Femur (tissue), 1 donor: ENCODE data around the gene SLCO3A1.

Experiments
- DNase-seq: peaks from one replicate; pipeline ENCODE4 v3.0.0-alpha.2; 2017

Gene SLCO3A1

DNA sequence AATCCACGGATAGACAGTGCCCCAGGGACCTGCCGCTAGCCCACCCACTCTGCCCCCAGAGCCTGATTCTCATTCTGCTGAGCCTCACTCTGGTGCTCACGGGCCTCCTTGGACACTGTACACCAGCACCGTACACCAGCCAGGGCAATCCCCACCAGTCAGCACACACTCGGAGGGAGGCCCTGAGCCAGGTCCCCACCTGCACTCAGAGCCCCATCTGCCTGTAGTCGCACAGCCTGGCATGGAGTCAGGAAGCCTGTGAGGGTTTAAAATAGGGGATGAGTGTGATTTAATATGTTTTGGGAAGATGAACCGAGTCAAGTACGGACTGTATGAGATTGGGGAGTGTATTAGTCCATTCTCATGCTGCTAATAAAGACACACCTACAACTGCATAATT, 223.0 kb downstream of the SLCO3A1 start:
- DNase-seq = no peak

DNA sequence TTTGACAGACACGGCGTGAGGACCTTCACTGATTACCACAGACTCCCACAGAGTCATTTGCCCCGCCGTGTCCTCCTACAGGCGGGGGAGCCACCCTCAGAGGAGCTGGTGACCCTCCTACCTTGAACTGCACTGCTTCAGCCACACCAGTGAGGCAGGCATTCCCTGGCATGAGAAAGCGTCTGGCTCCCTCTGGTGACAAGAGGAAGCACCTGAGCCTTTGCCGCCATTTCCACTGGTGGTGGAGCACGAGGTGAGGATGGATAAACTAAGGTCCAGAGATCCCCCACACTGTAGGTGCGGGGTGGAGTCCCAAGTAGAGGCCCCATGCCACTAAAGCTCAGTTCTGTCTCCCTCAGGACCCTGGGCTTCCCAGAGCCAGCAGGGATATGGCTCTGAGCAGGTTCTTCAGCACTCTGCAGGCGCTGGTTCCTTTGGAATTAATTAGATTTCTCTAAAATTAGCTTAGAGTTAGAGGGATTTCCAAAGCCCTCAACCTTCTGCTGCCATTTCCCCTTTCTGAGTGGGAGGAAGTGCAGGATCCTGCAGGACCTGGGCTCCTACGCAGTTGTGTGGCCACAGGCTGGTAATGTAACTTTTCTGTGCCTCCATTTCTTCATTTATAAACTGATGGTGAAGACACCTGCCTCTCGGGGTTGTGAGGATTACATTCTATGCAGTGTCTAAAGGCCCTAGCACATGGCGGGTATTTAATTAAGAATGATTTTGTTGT, 224.0 kb downstream of the SLCO3A1 start:
- peak; percentile 74 for DNase-seq

DNA sequence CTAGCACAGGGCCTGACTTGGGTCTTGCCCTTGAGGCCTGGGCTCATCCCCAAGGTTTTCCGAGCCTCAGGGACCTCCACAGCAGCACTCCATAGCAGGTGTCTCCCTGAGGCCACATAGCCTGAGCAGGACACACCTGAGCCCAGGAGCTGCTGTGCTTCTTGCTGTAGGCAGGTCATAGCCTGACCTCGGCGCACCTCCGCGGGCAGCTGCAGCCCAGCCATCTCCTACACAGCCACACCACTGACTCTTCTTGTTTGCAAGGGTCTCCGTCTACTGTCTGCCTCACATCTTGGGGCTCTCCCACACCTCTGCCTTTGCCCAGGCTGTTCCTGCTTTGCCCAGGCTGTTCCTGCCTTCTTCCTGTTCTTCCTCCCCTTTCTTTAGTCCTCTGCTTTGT, 224.8 kb downstream of the SLCO3A1 start:
- DNase-seq = no peak

DNA sequence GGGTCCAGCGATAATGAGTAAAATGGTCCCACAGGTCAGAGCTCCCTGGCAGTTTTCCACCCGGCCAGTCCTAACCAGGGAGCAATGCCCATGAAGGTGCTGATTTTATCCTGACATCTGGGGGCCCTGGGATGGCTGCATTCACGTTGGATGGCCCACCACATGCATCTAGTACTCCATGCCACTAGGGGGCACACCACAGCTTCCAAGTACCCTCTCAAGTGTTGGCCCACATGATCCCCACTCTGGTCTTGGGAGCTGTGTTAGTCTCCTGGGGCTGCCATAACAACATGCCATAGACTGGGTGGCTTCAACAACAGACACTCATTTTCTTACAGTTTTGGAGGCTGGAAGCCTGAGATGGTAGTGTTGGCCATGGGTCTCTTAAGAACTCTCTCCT, 225.5 kb downstream of the SLCO3A1 start:
- no peak for DNase-seq

DNA sequence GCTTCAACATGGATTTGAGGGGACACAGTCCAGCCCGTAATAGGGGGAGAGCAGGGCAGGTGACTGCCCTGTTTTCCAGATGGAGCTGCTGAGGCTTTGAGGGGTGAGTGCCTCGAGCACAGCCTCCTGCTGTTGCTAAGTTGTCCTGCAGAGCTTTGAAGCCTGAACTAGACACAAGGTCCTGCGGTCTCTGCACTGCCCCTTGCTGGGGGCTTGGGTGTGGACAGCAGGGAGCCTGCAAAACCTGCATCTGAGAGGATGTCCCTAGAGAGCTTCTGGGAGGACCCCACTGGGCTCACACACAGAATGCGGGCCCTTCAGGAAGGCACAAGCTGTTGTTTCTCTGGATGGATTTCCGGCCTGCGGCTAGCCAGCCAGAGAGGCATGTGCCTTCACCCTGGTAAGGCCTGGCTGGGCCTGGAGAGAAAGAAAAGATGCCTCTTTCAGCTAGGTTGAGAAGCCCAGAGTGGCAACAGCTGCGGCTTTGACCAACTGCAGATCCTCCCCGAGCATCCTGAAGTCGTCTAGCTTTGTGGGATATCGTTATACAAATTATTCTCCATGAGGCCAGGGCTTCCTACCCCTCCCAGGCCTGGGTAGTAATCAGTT, 226.2 kb downstream of the SLCO3A1 start:
- no peak for DNase-seq

DNA sequence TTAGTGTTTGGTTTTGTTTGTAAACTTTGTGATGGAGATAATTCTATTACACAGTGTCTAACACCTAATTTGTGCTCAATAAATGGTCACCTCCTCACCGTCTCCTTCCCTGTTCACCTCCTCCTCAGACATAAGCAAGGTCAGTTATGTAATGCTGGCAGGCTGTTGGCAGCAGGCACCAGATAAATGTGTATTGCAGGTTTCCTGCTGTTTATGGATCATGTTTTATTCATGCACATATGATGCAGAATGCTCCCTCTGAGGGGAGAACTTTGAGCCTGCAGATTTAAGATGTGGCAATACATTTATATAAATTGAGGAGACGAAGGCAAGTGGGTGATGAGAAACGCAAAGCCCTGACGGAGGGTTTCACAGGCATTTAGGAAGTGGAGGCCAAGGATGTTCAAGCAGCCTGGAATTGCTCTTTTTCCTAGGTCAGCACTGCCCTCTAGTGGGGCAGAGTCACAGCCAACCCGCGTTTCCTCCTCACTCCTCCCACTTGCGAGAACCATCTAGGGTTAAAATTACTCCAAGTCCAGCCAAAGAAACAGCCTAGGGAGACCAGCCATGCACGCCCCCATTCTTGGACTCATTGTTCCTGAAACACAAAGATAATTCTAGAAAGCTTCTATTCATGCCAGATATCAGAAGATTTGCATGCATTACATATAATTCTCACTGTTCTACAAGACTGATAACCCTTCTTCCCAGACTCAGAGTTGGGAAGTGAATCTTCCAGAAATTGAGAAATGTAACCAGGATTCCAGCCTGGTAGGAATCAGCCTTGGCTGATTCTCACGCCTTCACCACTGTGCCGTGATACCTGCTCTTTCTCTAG, 228.7 kb downstream of the SLCO3A1 start:
- DNase-seq = peak; percentile 84

DNA sequence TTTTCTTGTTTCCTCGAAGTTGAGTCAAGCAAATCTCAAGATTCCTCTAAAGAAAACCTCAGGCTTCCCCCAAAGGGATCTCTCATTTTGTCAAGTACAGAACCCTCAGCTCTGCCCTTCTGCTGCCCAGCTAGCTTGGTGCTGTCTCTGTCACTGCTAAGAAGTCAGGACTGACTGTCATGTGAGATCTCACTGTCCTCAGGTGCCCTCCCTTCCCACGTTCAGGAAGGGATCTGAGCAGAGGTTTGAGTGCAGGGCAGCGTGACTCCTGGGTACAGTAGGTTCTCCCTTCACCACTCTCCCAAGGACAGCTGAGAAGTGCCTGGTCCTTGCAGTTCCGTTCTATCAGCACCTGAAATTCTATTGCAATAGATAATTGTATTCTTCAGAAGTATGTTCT, 229.7 kb downstream of the SLCO3A1 start:
- no peak for DNase-seq

DNA sequence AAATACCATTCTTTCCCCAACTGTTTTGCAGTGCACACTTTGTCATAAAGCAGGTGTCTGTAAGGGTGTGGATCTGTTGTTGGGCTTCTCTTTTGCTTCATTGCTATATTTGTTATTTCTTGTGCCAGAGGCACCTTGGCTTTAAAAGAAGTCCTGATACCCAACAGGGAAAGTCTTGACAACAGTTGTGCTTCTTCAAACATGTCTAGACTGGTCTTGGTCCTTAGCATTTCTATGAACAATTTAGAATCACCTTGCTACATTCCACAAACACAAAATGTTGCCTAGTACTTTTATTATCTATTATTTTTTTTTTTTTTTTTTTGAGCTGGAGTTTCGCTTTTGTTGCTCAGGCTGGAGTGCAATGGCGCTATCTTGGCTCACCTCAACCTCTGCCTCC, 233.7 kb downstream of the SLCO3A1 start:
- no peak for DNase-seq

DNA sequence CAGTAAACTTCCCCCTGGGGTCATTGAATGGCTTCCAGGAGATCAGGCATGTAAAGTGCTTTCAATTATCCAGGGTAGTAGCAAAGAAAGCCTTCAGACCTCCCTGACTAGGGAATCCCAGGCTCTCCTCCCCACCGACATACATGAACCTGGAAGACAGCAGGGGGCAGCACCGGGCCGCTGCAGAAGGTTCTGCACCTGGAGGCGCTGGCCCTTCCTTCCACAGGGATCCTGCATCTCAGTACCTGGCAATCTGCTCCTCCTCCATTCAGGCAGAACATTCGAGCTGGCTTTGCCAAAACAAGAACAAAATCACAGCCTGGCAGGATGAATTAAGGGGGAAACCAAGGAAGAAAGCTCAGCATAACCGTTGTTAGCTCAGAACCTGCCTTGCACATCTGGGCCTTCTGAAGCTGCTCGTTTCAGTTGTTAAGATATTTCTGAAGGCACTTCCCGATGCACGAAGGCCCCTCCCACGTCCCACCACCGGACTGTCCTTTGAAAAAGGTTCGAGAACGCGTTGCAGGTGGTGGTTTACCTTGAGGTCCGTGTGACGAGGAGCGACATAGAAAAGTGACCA, 237.7 kb downstream of the SLCO3A1 start:
- peak; percentile 42 for DNase-seq

DNA sequence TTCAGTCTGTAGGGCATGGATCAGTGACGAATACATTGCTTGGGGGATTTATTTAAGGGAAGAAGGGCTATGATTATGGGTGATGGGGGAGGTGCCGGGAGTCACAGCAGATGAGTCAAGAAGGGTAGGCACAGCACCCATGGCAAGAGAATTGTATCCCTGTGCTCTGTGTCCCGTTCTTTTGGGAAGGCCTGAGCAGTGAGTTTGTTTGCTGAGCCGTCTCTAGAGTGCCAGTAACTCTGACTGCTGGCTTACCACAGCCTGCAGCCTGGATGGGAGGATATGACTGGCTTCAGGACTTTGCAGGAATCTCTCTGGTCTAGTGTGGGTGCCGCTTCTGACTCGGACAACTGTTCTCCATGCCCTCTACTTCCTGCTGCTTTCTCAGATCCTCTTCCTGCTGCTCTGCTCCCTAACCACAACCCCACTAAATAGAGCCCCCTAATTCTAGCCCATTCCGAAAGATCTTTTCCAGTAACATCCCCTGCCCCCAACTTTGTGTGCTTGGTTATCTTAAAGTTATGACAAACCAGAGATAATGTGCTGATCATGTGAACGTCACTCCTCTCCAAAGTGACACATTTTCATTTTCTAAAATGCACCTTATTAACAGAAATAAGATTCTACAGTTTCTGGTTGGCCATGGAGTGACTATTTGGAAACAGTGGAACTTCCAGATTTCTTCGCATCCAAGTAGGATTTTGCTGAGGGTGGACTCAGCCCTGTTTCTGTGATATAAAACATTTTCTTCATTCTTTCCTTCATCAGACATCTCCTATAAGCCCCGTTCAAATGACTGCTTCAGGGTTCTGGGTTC, 239.0 kb downstream of the SLCO3A1 start:
- DNase-seq = no peak

DNA sequence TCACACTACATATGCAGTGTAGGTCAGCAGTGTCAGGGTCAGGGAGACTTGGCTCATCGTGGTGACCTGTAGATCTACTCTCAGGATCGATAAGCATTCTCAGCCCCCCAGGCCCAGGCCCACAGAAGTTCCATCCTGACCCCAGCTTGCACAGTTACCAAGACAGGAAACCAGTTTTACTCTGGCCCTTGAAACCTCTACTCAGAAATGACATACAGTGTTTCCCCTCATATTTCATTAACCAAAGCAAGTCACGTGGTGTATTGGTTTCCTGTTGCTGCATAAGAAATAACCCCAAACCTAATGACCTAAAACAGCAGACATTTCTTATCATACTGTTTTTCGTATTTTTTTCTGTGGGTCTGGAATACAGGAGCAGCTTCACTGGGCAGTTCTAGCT, 242.2 kb downstream of the SLCO3A1 start:
- no peak for DNase-seq

DNA sequence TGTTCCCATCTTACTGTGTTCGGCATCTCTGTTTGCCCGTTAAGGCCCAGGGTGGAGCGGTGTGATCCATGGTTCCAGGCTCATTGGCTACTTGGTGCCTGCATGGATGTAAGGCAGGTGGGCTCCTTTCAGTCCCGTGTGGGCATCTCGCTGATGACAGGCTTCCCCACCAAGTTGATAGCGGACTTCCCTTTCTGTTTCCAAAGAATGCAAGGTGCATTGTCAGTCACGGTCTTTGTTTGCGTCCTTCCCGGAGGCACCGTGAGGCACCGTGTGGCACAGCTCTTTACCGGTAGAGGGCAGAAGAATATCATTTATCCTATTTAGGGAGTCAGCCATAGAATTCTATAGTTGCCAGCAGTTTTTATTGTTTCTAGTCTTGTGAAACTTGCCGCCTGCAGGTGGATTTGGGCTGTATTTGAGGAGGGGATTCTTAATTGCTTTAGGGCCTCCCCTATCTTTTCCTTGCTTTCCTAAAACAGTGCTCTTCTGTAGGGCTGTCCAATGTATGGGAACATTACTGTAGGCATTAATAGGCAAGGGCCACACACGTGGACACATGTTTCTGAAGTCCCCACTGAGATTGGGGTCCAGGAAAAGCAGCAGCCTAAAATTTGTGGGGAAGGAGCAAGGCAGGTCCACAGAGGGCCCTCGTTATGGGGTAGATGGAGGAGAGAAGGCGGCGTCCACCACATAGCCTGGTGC, 244.1 kb downstream of the SLCO3A1 start:
- peak; percentile 61 for DNase-seq

DNA sequence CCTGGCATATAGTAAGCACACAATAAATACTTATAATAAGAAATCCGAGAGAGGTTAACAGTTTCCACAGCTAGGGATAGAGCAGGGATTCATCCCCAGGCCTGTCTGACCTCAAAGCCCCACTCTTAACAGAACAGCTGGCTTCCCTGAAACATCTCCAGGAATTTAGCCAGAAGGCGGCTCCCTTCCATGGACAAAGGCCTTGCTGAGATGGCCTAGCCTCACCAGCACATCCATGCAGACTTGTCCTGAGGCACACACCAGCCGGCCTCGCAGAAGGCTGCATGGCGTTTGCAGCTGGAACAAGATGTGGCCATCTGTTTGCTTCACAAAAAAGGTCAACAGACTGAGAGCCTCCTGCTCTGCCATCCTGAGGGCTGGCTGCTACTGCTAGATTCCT, 245.4 kb downstream of the SLCO3A1 start:
- DNase-seq = peak; percentile 58

DNA sequence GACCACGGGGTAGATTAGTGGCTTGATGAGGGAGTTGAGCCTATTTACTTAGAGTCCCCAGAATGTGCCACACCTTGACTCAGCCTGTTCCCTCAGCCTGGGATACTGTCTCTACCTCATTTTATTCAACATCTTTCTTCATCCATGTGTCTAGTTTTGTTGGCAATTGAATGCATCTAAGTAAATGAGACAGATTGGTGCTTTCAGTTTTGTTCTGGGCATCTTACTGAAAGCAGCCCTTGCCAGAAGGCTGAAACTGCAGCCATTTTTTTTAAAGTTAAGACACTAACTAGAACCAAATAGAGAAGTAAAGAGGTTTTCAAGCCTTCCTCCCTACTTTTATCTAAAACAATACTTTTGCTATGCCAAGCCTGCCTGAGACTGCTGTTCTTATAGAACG, 246.8 kb downstream of the SLCO3A1 start:
- DNase-seq = no peak

DNA sequence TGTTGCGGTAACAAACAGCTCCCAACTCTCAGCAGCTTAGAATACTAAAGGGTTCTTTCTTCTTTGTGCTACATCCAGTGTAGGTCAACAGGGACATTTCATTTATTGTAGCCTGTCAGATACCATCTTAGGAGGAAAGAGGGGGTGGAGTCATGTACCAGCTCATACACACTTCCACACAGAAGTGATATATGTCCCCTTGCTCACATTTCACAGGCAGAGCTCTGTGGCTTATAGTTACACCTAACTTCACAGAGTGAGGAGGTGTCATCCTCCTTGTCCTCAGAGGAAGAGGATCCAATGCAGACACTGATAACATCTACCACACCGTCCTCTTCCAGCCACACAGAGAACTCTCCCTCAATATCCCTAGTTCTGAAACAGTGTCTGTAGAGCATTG, 247.2 kb downstream of the SLCO3A1 start:
- DNase-seq = no peak

DNA sequence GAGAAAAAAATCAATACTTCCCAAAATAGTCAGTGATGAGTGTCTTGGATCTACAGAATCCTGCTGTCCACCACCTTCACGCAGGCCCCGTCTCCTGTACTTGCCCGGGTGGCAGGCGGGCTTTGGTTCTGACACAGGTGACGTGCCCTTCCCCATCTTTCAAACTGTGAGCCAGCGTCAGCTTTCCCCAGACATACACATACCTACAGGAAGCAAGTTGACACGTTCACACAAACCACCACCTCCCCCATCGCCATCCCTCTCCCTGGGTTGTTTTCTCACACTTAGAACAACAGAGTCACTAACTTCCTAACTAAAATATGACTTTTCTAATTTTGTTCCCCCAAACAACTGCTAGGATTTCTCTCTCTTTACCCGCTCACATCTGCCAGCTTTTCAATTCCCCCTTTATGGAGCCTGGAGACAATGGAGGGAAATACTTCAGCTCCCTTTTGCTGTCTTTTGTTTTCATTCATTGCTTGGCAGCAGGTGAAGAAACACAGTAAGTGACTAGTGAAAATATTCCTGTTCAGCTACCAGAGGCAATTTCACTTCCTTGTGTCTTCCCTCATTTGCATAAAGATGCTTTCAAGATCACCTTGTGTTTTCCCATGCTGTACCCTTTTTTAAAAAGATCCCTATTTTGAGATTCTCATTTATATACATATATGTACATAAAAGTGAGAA, 248.3 kb downstream of the SLCO3A1 start:
- no peak for DNase-seq

DNA sequence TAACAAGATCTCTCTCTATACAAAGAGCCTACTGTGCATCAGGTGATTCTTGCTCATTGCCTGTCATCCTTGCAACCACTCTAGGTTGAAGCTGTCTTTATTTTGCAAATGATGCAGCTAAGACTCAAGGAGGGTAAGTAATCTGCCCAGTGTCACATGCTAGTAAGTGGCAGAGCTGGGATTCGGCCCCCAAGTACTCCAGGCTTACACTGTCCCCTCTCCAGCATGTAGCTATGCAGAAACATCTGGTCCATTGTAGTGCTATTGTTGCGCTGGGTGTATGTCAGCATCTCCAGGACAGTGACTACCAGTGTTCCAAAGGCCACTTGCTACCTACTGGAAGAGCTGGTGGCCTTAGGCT, 248.9 kb downstream of the SLCO3A1 start:
- no peak for DNase-seq

DNA sequence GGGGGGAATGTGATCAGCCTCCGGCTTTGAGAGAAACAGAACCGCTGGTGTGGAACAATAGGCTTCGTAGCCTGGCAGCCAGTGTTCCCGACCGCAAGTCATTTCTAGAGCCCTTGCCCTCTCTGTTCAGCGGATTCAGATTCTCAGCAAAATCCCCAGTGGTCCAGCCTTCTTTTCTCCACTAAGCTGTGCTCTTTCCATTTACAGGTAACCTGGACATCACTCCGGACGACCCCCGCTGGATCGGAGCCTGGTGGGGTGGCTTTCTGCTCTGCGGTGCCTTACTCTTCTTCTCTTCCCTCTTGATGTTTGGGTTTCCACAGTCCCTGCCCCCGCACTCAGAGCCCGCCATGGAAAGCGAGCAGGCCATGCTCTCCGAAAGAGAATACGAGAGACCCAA, 250.6 kb downstream of the SLCO3A1 start:
- DNase-seq = no peak

DNA sequence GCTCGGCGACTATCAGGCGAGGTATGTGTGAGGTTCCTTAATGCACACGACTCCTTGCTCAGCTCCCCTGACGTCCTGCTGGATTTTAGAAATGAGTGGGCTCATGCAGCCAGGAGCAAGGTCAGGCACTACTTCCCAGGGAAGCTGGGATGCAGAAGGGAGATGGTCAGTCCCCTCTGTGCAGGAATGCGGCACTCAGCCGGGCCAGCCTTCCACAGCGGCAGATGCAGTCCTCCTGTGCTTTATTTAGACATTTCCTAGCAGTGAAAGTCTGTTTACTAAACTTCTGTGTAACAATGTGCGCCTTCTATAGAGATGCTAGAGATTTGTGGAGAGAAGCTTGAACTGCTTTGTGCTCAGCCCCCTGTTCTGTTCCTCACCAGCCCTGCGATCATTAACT, 252.1 kb downstream of the SLCO3A1 start:
- no peak for DNase-seq

DNA sequence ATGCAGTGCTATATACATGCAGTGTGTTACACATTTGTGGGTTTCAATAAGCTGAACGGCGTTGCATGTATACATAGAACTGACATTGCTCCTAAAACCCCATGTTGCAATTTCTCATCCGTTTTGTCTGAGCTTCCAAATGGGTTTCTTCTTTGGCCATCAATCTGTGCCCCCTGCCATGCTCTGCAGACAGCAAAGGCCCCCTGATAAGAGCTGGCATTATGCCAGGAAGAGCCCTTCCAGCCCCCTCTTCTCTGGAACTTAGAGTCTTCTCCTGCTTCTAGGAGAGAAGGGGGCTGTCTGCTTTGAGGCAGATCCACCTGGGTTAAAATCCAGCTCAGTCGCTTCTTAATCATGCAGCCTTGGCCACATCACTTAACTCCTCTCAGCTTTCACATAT, 254.0 kb downstream of the SLCO3A1 start:
- DNase-seq = no peak

DNA sequence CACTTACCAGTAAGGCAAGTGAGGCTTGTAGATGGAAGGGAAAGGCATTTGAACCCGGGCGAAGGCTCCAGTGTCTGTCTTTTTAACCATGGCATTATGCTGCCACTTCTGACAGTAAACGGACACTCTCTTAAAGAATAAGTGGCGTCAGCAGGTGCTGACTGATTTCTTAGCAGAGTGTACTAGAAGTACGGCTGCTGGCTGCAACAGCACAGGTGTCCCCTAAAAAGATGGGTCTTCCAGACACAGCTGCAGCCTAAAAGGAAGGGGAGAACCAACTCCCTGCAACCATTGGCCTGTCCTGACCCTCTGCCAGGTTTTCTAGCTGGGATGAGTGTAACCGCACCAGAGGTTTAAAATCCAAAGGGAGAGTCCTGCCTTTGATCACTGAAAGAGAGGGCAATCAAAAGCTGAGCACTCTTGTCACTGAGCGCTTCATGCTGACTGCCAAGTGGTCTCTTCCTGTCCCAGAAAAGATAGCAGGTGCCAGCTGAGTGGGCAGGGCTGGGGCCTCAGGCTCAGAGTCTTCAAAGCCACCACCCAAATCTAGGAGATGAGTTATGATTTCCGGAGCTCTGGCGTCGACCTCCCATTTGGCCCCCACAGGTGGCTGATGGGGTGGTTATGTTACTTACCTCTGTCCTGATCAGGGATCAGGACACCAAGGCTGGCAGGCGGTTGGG, 255.8 kb downstream of the SLCO3A1 start:
- no peak for DNase-seq
